Upper lobe of left lung (tissue), 6 donors: ENCODE measurements around the gene PRKG1. TPM values are rescaled to one million over a fixed set of nuclear protein-coding genes. Genes with fewer than 3 reads are reported as not detected.
"Not testable (repeated sequence)": the region's sequence is repeated elsewhere in the genome, so short reads cannot be mapped to it uniquely, and the experiment has no call there.

ENCODE experiments used
- ATAC-seq, 2 donors: fragments of 200-7000 bp; cut with Tn5 transposase; one replicate each; pipeline ENCODE4 v1.9.1; 2022; ENCODE audit warnings: mild to moderate bottlenecking in 2 of 2, moderate library complexity in 2 of 2; ENCODE audit not compliant: low FRiP score in 2 of 2
- DNase-seq, 2 donors: peaks; one replicate each; pipeline ENCODE4 v3.0.0-alpha.2; 2019 to 2020
- H3K27ac ChIP-seq, 4 donors: fragments of 200-600 bp; sonication (generic); one replicate each; pipeline ENCODE4 v1.5.1; 2016 to 2019
- H3K27me3 ChIP-seq, 4 donors: fragments of 200-600 bp; sonication (generic); one replicate each; pipeline ENCODE4 v1.5.1; 2017 to 2019
- H3K36me3 ChIP-seq, 4 donors: fragments of 200-600 bp; sonication (generic); one replicate each; pipeline ENCODE4 v1.5.1; 2016 to 2019
- H3K4me1 ChIP-seq, 4 donors: fragments of 200-600 bp; sonication (generic); one replicate each; pipeline ENCODE4 v1.5.1; 2018 to 2019
- H3K4me3 ChIP-seq, 4 donors: fragments of 200-600 bp; sonication (generic); one replicate each; pipeline ENCODE4 v1.5.1; 2017 to 2019; ENCODE audit warnings: mild to moderate bottlenecking in 2 of 4, moderate library complexity in 1 of 4
- H3K9me3 ChIP-seq, 4 donors: fragments of 200-600 bp; sonication (generic); one replicate each; pipeline ENCODE4 v1.5.1; 2018 to 2019
- CTCF ChIP-seq, 6 experiments: fragments of 450-650 bp in 4 of 6; fragments of 200-600 bp in 2 of 6; sonication (generic) in 2 of 6; IDR thresholded peaks; one replicate each; pipeline ENCODE4 v1.5.1; 2016 to 2019; ENCODE audit warnings: antibody characterized with exemption in 6 of 6
- EP300 ChIP-seq, 4 donors: sonication (generic); formaldehyde crosslinking; IDR thresholded peaks; one replicate each; pipeline ENCODE4 v1.5.1; 2017; ENCODE audit warnings: antibody characterized with exemption in 4 of 4, control low read depth in 2 of 4
- POLR2A ChIP-seq, 4 donors: fragments of 450-650 bp; IDR thresholded peaks; one replicate each; pipeline ENCODE4 v1.5.1; 2016 to 2017; ENCODE audit warnings: antibody characterized with exemption in 4 of 4, mild to moderate bottlenecking in 2 of 4
- POLR2AphosphoS5 ChIP-seq, 2 donors: sonication (generic); formaldehyde crosslinking; IDR thresholded peaks; one replicate each; pipeline ENCODE4 v1.5.1; 2017; ENCODE audit warnings: antibody characterized with exemption in 2 of 2
- WGBS, 2 donors: methylation state at CpG; one replicate each; pipeline ENCODE4 v1.1.5; 2017 to 2018; 5-methylcytosine and 5-hydroxymethylcytosine counted together
- total RNA-seq, 6 donors: library from RNA; depleted of rRNA in 4 of 6; stranded (reverse); fragments of >200 nt in 4 of 6; gene quantifications; one replicate each; pipeline versions ENCODE4 v1.1.0 to v1.2.1, GENCODE V29; 2016 to 2021
- donor health status: DM: no; HTN: no; CAD: no; lungs with moderate emphysema.
- donor health status: DM: no; HTN: yes; CAD: no; lungs with severe emphysema.

PRKG1 gene
- total RNA-seq, 6 donors from 2014 or later, result 12.9 to 43.0 (median 25.0) TPM

GRCh38 chr10:51447119-51447518 lies 372.8 kb downstream of the PRKG1 start:
- no peak for ATAC-seq
- WGBS, 2 donors, result 100% methylated on average over 1 of the region's 1 CpG

GRCh38 chr10:51455762-51456161 lies 381.5 kb downstream of the PRKG1 start:
- H3K9me3 ChIP-seq, result peaks cover 0 to 15% (median 3%) of the 10 kb centered on the region in 4 donors
- not testable (repeated sequence) for H3K4me1 ChIP-seq, ATAC-seq, H3K27ac ChIP-seq, DNase-seq, H3K27me3 ChIP-seq, H3K36me3 ChIP-seq, H3K4me3 ChIP-seq
- 77 to 90% methylated on average over 3 of the region's 3 CpGs for WGBS, 2 donors

More at GRCh38 chr10:51447119-51447518, 372.8 kb downstream of the PRKG1 start:
- DNase-seq, result no peak
- TF ChIP-seq EP300 (IDR thresholded peaks at IDR 0.05) (no peak), CTCF (IDR thresholded peaks at IDR 0.05) (no peak), POLR2AphosphoS5 (IDR thresholded peaks at IDR 0.05) (no peak), POLR2A (IDR thresholded peaks at IDR 0.05) (no peak)
- H3K9me3 ChIP-seq, result no peaks in the 10 kb centered on the region
- H3K27ac ChIP-seq, result no peak overlapping the region
- no peaks in the 10 kb centered on the region for H3K27me3 ChIP-seq
- H3K4me3 ChIP-seq, result no peak overlapping the region
- no peaks in the 10 kb centered on the region for H3K4me1 ChIP-seq
- no peaks in the 10 kb centered on the region for H3K36me3 ChIP-seq

- DNase-seq (no peak), ATAC-seq (no peak)
- WGBS, 2 donors, result 80% methylated on average over 1 of the region's 1 CpG
- no peaks in the 10 kb centered on the region for H3K36me3 ChIP-seq
- H3K27me3 ChIP-seq, result no peaks in the 10 kb centered on the region
- H3K4me3 ChIP-seq, result no peak overlapping the region
- no peak for TF ChIP-seq POLR2AphosphoS5 (IDR thresholded peaks at IDR 0.05)
- no peak for TF ChIP-seq CTCF (IDR thresholded peaks at IDR 0.05)
- no peak for TF ChIP-seq EP300 (IDR thresholded peaks at IDR 0.05)
- TF ChIP-seq POLR2A (IDR thresholded peaks at IDR 0.05), result no peak
- no peak overlapping the region for H3K27ac ChIP-seq
- peaks cover 0 to 14% (median 3%) of the 10 kb centered on the region in 4 donors for H3K9me3 ChIP-seq
- H3K4me1 ChIP-seq, result peaks cover 0 to 5% (median 0%) of the 10 kb centered on the region in 4 donors
Measured at GRCh38 chr10:51459476-51459875, 385.2 kb downstream of the PRKG1 start.

- Histone ChIP-seq H3K4me3 (no peak overlapping the region), H3K4me1 (peaks cover 0 to 10% (median 0%) of the 10 kb centered on the region in 4 donors), H3K9me3 (no peaks in the 10 kb centered on the region), H3K27me3 (no peaks in the 10 kb centered on the region), H3K36me3 (no peaks in the 10 kb centered on the region), H3K27ac (no peak overlapping the region)
- TF ChIP-seq POLR2A (IDR thresholded peaks at IDR 0.05) (no peak), POLR2AphosphoS5 (IDR thresholded peaks at IDR 0.05) (no peak), CTCF (IDR thresholded peaks at IDR 0.05) (no peak), EP300 (IDR thresholded peaks at IDR 0.05) (no peak)
- WGBS, 2 donors, result 42 to 59% methylated on average over 3 of the region's 3 CpGs
- DNase-seq (no peak), ATAC-seq (no peak)
Measured at GRCh38 chr10:51462076-51462779, 387.9 kb downstream of the PRKG1 start.

DNA sequence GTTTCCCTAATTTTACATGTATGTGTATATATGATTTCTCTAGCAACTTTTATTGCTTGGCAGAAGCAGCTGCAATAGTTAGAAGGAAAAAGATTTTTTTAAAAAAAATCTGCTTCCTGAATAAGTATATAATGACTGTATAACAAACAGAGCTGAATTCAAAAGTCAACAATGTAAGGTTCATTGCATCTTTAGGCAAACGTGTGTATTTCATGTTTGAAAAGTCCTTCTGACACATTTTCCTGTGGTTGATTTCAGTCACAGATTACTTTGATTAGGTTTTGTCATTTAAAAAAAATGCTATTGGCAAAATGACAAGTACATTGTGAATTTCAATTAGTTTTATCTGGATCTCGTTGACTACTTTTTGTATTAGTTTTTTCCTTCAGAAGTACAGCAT lies 394.1 kb downstream of the PRKG1 start:
- no peak overlapping the region for H3K4me3 ChIP-seq
- H3K27ac ChIP-seq, result no peak overlapping the region
- 35 to 36% methylated on average over 2 of the region's 2 CpGs for WGBS, 2 donors
- no peaks in the 10 kb centered on the region for H3K9me3 ChIP-seq
- H3K36me3 ChIP-seq, result no peaks in the 10 kb centered on the region
- ATAC-seq (no peak), DNase-seq (no peak)
- peaks cover 0 to 5% (median 0%) of the 10 kb centered on the region in 4 donors for H3K4me1 ChIP-seq
- H3K27me3 ChIP-seq, result no peaks in the 10 kb centered on the region
- TF ChIP-seq POLR2A (IDR thresholded peaks at IDR 0.05) (no peak), EP300 (IDR thresholded peaks at IDR 0.05) (no peak), CTCF (IDR thresholded peaks at IDR 0.05) (no peak), POLR2AphosphoS5 (IDR thresholded peaks at IDR 0.05) (no peak)
